AG09319 (cell line): ENCODE measurements around the gene AGPS.

Source experiments
- DNase-seq: peaks from one replicate; pipeline ENCODE4 v3.0.0-alpha.2; 2010; ENCODE audit warnings: low read depth; ENCODE audit errors: extremely low read depth
- CTCF ChIP-seq: IDR thresholded peaks from 2 replicates; pipeline ENCODE4 v1.5.1; 2011; ENCODE audit warnings: low read depth, mild to moderate bottlenecking, inconsistent platforms, low read length, moderate library complexity

Gene AGPS

GRCh38 chr2:177394594-177394973, 2.0 kb downstream of the AGPS start:
- DNase-seq = no peak
- no peak for TF ChIP-seq CTCF

GRCh38 chr2:177395351-177396065, 2.9 kb downstream of the AGPS start:
- TF ChIP-seq CTCF = no peak
- DNase-seq = no peak

- DNase-seq = peak; percentile 24
- TF ChIP-seq CTCF = no peak
These were observed 4.3 kb downstream of the AGPS start for GRCh38 chr2:177396703-177397460.

- peak; percentile 31 for DNase-seq
- TF ChIP-seq CTCF = no peak
These were observed 5.1 kb downstream of the AGPS start for GRCh38 chr2:177397481-177398289.

- no peak for DNase-seq
- TF ChIP-seq CTCF = no peak
These were observed 5.7 kb downstream of the AGPS start for GRCh38 chr2:177398290-177398683.

GRCh38 chr2:177398791-177399190, 6.2 kb downstream of the AGPS start:
- TF ChIP-seq CTCF = no peak
- no peak for DNase-seq

GRCh38 chr2:177399376-177399775, 6.8 kb downstream of the AGPS start:
- TF ChIP-seq CTCF = no peak
- no peak for DNase-seq
